ENCODE data around the gene NCKAP1.

The NCKAP1 gene

DNA sequence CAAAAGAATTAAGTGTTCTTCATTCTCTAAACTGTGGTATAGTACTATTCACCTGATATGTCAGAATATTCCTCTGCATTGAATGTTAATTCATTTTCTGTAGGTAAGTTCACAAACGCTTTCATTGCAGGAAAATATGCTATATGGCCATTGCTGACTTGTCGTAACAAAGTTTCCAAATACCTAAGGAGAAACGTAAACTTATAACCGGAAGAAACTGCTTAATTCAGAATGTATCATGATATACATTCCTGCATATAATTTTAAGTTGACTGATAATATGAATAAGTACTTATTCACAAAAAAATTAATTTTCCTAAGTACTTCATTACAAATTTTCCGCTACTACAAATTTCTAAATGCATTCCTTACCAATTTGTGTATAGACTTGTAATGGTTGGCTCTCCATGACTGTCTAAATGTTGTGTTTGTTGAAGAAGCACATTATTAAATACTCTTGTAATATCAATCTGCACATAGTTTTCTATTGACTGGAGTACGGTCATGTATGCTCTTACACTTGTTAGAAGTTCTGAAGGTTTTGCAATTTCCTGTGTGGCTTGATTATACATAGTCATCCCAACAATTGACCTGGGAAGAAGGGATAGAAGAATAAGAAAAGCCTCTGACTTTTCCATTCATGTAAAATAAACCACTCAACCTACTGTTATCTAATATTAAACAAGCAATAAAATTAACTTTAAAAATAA is 85.4 kb downstream of the NCKAP1 start:
- no peaks in the 10 kb centered on the region for H3K36me3 ChIP-seq (ENCODE audit: control insufficient read depth, insufficient read depth, low read length)
- DNase-seq (ENCODE audit: extremely low read depth, insufficient read length): no peak
- H3K4me3 ChIP-seq (replicated peaks; ENCODE audit: low read depth, low read length): no peak overlapping the region
- no peaks in the 10 kb centered on the region for H3K27me3 ChIP-seq (replicated peaks; ENCODE audit: control insufficient read depth, insufficient read depth, low read length)
- TF ChIP-seq, protein P1, sequence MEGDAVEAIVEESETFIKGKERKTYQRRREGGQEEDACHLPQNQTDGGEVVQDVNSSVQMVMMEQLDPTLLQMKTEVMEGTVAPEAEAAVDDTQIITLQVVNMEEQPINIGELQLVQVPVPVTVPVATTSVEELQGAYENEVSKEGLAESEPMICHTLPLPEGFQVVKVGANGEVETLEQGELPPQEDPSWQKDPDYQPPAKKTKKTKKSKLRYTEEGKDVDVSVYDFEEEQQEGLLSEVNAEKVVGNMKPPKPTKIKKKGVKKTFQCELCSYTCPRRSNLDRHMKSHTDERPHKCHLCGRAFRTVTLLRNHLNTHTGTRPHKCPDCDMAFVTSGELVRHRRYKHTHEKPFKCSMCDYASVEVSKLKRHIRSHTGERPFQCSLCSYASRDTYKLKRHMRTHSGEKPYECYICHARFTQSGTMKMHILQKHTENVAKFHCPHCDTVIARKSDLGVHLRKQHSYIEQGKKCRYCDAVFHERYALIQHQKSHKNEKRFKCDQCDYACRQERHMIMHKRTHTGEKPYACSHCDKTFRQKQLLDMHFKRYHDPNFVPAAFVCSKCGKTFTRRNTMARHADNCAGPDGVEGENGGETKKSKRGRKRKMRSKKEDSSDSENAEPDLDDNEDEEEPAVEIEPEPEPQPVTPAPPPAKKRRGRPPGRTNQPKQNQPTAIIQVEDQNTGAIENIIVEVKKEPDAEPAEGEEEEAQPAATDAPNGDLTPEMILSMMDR (IDR thresholded peaks at IDR 0.05; ENCODE audit: insufficient read depth, low read length, poor library complexity, severe bottlenecking): no peak

DNA sequence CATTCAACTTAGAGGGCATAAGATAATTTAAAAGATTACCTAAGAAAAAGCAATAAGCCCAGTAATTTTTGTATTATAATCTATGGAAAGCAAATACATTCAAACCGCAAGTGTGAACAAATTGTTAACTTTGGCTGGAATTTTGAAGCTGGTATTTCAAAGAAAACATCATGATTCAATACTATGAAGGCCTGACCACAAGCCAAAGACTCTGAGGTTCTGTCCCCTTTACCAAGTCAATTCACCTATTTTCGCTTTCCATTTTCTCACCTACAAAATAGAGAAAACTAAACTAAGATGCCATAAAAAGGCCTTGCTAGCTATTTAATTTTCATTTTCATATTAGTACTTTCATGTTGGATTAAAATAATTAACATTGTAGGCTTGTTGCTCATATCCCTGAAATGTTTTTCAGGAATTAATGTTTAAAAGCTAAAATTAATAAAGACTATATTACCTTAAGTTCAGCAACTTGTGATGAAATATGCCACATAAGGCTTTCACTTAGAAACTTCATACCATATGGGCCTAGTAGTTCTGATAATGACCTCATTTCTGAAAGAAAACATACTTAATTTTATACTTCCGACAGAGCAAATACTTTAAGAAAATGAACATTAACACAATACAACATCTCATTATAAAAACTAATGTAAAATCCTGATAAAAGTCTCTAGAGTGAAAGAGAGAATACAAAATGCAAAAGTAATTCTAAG is 86.2 kb downstream of the NCKAP1 start:
- H3K4me3 ChIP-seq (replicated peaks; ENCODE audit: low read depth, low read length): no peak overlapping the region
- DNase-seq (ENCODE audit: extremely low read depth, insufficient read length): no peak
- no peaks in the 10 kb centered on the region for H3K36me3 ChIP-seq (ENCODE audit: control insufficient read depth, insufficient read depth, low read length)
- H3K27me3 ChIP-seq (replicated peaks; ENCODE audit: control insufficient read depth, insufficient read depth, low read length): no peaks in the 10 kb centered on the region
- TF ChIP-seq, protein P1 (IDR thresholded peaks at IDR 0.05; ENCODE audit: insufficient read depth, low read length, poor library complexity, severe bottlenecking): no peak

DNA sequence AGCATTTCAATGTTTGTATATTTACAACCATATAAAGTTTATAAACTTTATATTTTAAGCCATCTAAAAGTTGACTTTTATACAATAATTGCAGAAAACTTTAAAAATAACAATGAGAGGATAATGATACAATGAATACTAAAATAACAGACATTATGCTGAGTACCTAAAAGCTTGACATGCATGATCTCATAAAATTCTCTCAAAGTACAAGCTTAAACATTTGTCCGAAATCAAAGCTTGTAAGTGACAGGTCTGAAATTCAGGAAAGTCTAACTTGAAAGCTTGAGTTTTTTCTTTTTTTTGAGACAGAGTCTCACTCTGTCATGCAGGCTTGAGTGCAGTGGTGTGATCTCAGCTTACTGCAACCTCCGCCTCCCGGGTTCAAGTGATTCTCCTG is 87.7 kb downstream of the NCKAP1 start:
- Histone ChIP-seq H3K27me3 (replicated peaks; ENCODE audit: control insufficient read depth, insufficient read depth, low read length) (no peaks in the 10 kb centered on the region), H3K36me3 (ENCODE audit: control insufficient read depth, insufficient read depth, low read length) (no peaks in the 10 kb centered on the region), H3K4me3 (replicated peaks; ENCODE audit: low read depth, low read length) (no peak overlapping the region)
- DNase-seq (ENCODE audit: extremely low read depth, insufficient read length): no peak
- TF ChIP-seq, protein P1 (IDR thresholded peaks at IDR 0.05; ENCODE audit: insufficient read depth, low read length, poor library complexity, severe bottlenecking): no peak

DNA sequence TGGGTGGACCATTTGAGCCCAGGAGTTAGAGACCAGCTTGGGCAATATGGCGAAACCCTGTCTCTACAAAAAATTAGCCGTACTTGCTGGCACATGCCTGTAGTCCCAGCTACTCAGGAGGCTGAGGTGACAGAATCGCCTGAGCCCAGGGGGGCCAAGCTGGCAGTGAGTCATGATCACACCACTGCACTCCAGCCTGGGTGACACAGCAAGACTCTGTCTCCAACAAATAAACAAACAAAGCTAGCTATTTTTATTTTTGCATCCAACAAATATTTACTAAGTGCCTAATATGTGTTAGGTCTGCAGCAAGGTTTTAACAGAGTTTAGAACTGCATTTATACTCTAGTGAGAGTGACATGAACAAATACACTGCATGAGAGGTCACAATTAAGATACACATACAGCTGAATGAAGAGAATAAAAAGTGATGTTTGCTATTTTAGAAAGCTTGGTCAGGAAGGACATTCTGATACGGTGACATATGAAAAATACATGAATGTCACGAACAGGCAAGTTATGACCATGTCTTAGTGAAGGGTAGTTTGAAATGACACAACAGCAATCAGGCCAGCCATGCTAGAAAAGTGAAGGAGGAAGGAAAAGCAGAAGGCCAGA is 88.6 kb downstream of the NCKAP1 start:
- Histone ChIP-seq H3K27me3 (replicated peaks; ENCODE audit: control insufficient read depth, insufficient read depth, low read length) (no peaks in the 10 kb centered on the region), H3K4me3 (replicated peaks; ENCODE audit: low read depth, low read length) (no peak overlapping the region), H3K36me3 (ENCODE audit: control insufficient read depth, insufficient read depth, low read length) (no peaks in the 10 kb centered on the region)
- TF ChIP-seq, protein P1 (IDR thresholded peaks at IDR 0.05; ENCODE audit: insufficient read depth, low read length, poor library complexity, severe bottlenecking): no peak
- no peak for DNase-seq (ENCODE audit: extremely low read depth, insufficient read length)

DNA sequence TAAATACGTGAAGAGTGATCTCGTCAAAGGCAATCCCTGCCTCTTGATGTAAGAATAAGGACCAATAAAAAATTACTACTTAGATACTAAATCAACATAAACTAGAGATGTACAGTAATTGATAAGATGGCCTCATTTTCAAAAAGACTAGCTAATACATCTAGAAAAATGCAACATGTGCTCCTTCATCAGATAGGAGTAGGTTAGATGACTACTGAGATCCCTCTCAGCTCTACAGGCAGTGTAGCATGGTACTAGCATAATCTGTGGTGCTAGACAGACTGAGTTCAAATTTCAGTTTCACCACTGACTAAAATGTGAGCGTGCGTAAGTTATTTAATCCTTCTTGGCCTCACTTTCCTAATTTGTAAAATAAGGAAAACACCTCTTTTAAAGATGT is 89.2 kb downstream of the NCKAP1 start:
- TF ChIP-seq, protein P1 (IDR thresholded peaks at IDR 0.05; ENCODE audit: insufficient read depth, low read length, poor library complexity, severe bottlenecking): no peak
- H3K4me3 ChIP-seq (replicated peaks; ENCODE audit: low read depth, low read length): no peak overlapping the region
- no peak for DNase-seq (ENCODE audit: extremely low read depth, insufficient read length)
- H3K27me3 ChIP-seq (replicated peaks; ENCODE audit: control insufficient read depth, insufficient read depth, low read length): no peaks in the 10 kb centered on the region
- H3K36me3 ChIP-seq (ENCODE audit: control insufficient read depth, insufficient read depth, low read length): no peaks in the 10 kb centered on the region
